ENCODE results near the gene DRC1.

DNA sequence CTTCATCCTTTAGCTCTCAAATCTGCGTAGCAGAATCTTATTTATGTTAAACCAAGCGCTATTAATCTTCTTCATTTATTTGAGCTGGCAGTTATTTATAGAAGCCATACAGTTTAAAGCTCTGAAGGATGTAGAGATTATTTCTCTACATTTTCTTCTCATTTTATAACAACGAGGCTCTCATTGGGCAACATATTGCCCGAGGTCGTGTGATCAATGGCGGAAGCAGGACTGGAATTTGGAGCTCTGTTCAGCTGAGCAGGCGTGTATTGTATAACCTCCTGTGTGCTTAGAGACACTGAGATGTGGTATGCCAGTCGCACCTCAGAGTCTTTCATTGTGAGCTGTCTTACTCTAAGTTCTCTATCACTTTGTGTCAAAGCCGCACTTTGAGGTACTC, 17.5 kb upstream of the DRC1 start:
- no peak for TF ChIP-seq POLR2AphosphoS5 (IDR thresholded peaks at IDR 0.05)
- TF ChIP-seq EP300 (IDR thresholded peaks at IDR 0.05): no peak
- TF ChIP-seq, protein P1, sequence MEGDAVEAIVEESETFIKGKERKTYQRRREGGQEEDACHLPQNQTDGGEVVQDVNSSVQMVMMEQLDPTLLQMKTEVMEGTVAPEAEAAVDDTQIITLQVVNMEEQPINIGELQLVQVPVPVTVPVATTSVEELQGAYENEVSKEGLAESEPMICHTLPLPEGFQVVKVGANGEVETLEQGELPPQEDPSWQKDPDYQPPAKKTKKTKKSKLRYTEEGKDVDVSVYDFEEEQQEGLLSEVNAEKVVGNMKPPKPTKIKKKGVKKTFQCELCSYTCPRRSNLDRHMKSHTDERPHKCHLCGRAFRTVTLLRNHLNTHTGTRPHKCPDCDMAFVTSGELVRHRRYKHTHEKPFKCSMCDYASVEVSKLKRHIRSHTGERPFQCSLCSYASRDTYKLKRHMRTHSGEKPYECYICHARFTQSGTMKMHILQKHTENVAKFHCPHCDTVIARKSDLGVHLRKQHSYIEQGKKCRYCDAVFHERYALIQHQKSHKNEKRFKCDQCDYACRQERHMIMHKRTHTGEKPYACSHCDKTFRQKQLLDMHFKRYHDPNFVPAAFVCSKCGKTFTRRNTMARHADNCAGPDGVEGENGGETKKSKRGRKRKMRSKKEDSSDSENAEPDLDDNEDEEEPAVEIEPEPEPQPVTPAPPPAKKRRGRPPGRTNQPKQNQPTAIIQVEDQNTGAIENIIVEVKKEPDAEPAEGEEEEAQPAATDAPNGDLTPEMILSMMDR (IDR thresholded peaks at IDR 0.05): no peak

All from esophagus muscularis mucosa (tissue), 4 donors.